Esophagus squamous epithelium (tissue), 5 donors: ENCODE data around the gene RNF175. TPM values are rescaled to one million over a fixed set of nuclear protein-coding genes. Genes with fewer than 3 reads are reported as not detected.

ENCODE experiments used
- DNase-seq: peaks from one replicate; lab custom pipeline; 2025; lab: John Stamatoyannopoulos, UW
- H3K27ac ChIP-seq, 4 donors: fragments of 200-600 bp; sonication (generic); one replicate each; pipeline ENCODE4 v1.5.1; 2016 to 2019; ENCODE audit warnings: mild to moderate bottlenecking in 1 of 4
- H3K27me3 ChIP-seq, 4 donors: fragments of 200-600 bp; sonication (generic); 1 replicate in 3 of 4; 2 replicates in 1 of 4; pipeline versions ENCODE4 v1.5.1 to v1.6.0; 2017 to 2021; ENCODE audit warnings: antibody characterized with exemption in 1 of 4
- H3K36me3 ChIP-seq, 3 donors: fragments of 200-600 bp; sonication (generic); one replicate each; pipeline ENCODE4 v1.5.1; 2016 to 2019
- H3K4me1 ChIP-seq, 3 donors: fragments of 200-600 bp; sonication (generic); one replicate each; pipeline ENCODE4 v1.5.1; 2017 to 2019
- H3K4me3 ChIP-seq, 4 donors: fragments of 200-600 bp; sonication (generic); 1 replicate in 3 of 4; 2 replicates in 1 of 4; pipeline ENCODE4 v1.5.1; 2016 to 2019; ENCODE audit warnings: mild to moderate bottlenecking in 2 of 4, moderate library complexity in 1 of 4
- H3K9me3 ChIP-seq, 3 donors: fragments of 200-600 bp; sonication (generic); one replicate each; pipeline ENCODE4 v1.5.1; 2016 to 2019
- CTCF ChIP-seq, 6 experiments: fragments of 450-650 bp in 4 of 6; fragments of 200-600 bp in 2 of 6; sonication (generic) in 2 of 6; IDR thresholded peaks; one replicate each; pipeline ENCODE4 v1.5.1; 2016 to 2019; ENCODE audit warnings: antibody characterized with exemption in 6 of 6, mild to moderate bottlenecking in 4 of 6, moderate library complexity in 4 of 6
- POLR2A ChIP-seq, 4 donors: fragments of 450-650 bp; IDR thresholded peaks; one replicate each; pipeline ENCODE4 v1.6.1; 2017; ENCODE audit warnings: antibody characterized with exemption in 4 of 4, mild to moderate bottlenecking in 4 of 4, moderate library complexity in 3 of 4
- WGBS, 2 donors: methylation state at CpG; one replicate each; pipeline ENCODE4 v1.1.5; 2018; 5-methylcytosine and 5-hydroxymethylcytosine counted together
- intact Hi-C: fragments of 100-400 bp; cut with DNase I; formaldehyde crosslinking; loops from one replicate; pipeline ENCODE4 v1.15.0; 2022
- total RNA-seq, 4 donors: library from RNA; depleted of rRNA; stranded (reverse); fragments of >200 nt; gene quantifications; one replicate each; pipeline ENCODE4 v1.1.0, GENCODE V29; 2016
- donor health status: DM: yes; HTN: yes; CAD: no.

RNF175 gene
- total RNA-seq, 4 donors from 2014 or later, result 0.76 TPM; not detected in 3

- Histone ChIP-seq H3K27ac (no peak overlapping the region), H3K4me3 (no peak overlapping the region), H3K4me1 (no peaks in the 10 kb centered on the region), H3K9me3 (no peaks in the 10 kb centered on the region), H3K36me3 (no peaks in the 10 kb centered on the region), H3K27me3 (no peaks in the 10 kb centered on the region)
- TF ChIP-seq POLR2A (IDR thresholded peaks at IDR 0.05), result no peak
- no peak for TF ChIP-seq CTCF (IDR thresholded peaks at IDR 0.05)
- no peak for DNase-seq
- 57 to 74% methylated on average over 2 of the region's 2 CpGs for WGBS, 2 donors
- intact Hi-C loops, result no loop called here
Observed at GRCh38 chr4:153705743-153706468, 53.9 kb downstream of the RNF175 start.

- Histone ChIP-seq H3K4me1 (no peaks in the 10 kb centered on the region), H3K36me3 (no peaks in the 10 kb centered on the region), H3K27me3 (no peaks in the 10 kb centered on the region), H3K4me3 (no peak overlapping the region), H3K27ac (no peak overlapping the region), H3K9me3 (no peaks in the 10 kb centered on the region)
- WGBS, 2 donors, result 91 to 100% methylated on average over 2 to 4 of the region's 7 CpGs
- intact Hi-C loops, result no loop called here
- no peak for DNase-seq
- TF ChIP-seq POLR2A (IDR thresholded peaks at IDR 0.05) (no peak), CTCF (IDR thresholded peaks at IDR 0.05) (no peak)
Observed at GRCh38 chr4:153704522-153704921, 55.3 kb downstream of the RNF175 start.

GRCh38 chr4:153684971-153685371 lies 74.9 kb downstream of the RNF175 start:
- Histone ChIP-seq H3K27me3 (peaks cover 0 to 18% (median 0%) of the 10 kb centered on the region in 4 donors), H3K4me3 (peak overlapping the region; percentile 49 to 83 (median 66)), H3K9me3 (peaks cover 0 to 18% (median 11%) of the 10 kb centered on the region in 3 donors), H3K27ac (peak overlapping the region; percentile 42 to 67 (median 66)), H3K4me1 (peaks cover 7 to 21% (median 9%) of the 10 kb centered on the region in 3 donors), H3K36me3 (peaks cover 0 to 21% (median 0%) of the 10 kb centered on the region in 3 donors)
- 15 to 23% methylated on average over 5 to 9 of the region's 9 CpGs for WGBS, 2 donors
- intact Hi-C loops, result no loop called here
- TF ChIP-seq CTCF (IDR thresholded peaks at IDR 0.05) (no peak), POLR2A (IDR thresholded peaks at IDR 0.05) (no peak)
- DNase-seq, result no peak

GRCh38 chr4:153684182-153684970 lies 75.4 kb downstream of the RNF175 start, which contains the start of gene TLR2:
TSS of gene TLR2 (plus strand) at chr4:153684280. CDS start at chr4:153702908, 18,628 bp downstream.
- Histone ChIP-seq H3K27ac (peak within 1 kb of the TSS; percentile 42 to 67 (median 66)), H3K9me3 (peaks cover 0 to 18% (median 11%) of the 10 kb centered on the region in 3 donors), H3K36me3 (peaks cover 0 to 18% (median 0%) of the 10 kb centered on the region in 3 donors), H3K27me3 (peaks cover 0 to 18% (median 0%) of the 10 kb centered on the region in 4 donors), H3K4me3 (peak within 1 kb of the TSS; percentile 49 to 83 (median 66)), H3K4me1 (peaks cover 7 to 21% (median 9%) of the 10 kb centered on the region in 3 donors)
- peak; percentile 9 for DNase-seq
- TF ChIP-seq POLR2A (IDR thresholded peaks at IDR 0.05) (peak in 1 of 4 donors; percentile 60), CTCF (IDR thresholded peaks at IDR 0.05) (peak in 1 of 6 experiments; percentile 26)
- WGBS, 2 donors, result 4% methylated on average over 4 of the region's 75 CpGs; no CpG with 5 or more reads in 1 of the 2 donors
- intact Hi-C loops, result no loop called here
